ENCODE measurements around the gene RHD.
"Not testable (repeated sequence)": the region's sequence is repeated elsewhere in the genome, so short reads cannot be mapped to it uniquely, and the experiment has no call there.

- TF ChIP-seq CTCF, EZH2phosphoT487 (IDR thresholded peaks at IDR 0.05; ENCODE audit: low read length): not testable (repeated sequence)
These were observed 28.4 kb downstream of the RHD start for GRCh38 chr1:25300729-25301128.

All from MM.1S (cell line).